A673 (cell line): ENCODE measurements around the gene ACSL1. TPM values are rescaled to one million over a fixed set of nuclear protein-coding genes. Genes with fewer than 3 reads are reported as not detected.

Experiments
- BruUV-seq: library from RNA; stranded (reverse); fragments of 400-500 nt; replicated peaks from 2 replicates; lab custom pipeline; 2021; lab: Mats Ljungman, UMichigan
- CTCF ChIA-PET: fragments of 300-600 bp; sonication (Branson Sonifier 250); formaldehyde crosslinking; loops from one replicate; lab custom pipeline; 2022; ENCODE audit warnings: antibody characterized with exemption; lab: Charles Lee
- POLR2A ChIA-PET: fragments of 300-600 bp; sonication (Branson Sonifier 250); formaldehyde crosslinking; loops from one replicate; lab custom pipeline; 2022; ENCODE audit warnings: antibody characterized with exemption; ENCODE audit not compliant: low non-redundant PET; lab: Charles Lee
- DNase-seq: peaks from one replicate; pipeline ENCODE4 v3.0.0-alpha.2; 2015; ENCODE audit warnings: low spot score
- H3K27ac ChIP-seq: fragments of 200-600 bp; sonication (generic); 2 replicates; pipeline ENCODE4 v1.5.1; 2016; ENCODE audit warnings: mixed run types, low read depth, mild to moderate bottlenecking, mixed read lengths, antibody characterized with exemption, low read length; ENCODE audit not compliant: poor library complexity, severe bottlenecking
- H3K27me3 ChIP-seq: fragments of 200-600 bp; sonication (generic); replicated peaks from 2 replicates; pipeline ENCODE4 v1.6.1; 2017; ENCODE audit warnings: mixed run types, low read depth, mild to moderate bottlenecking, mixed read lengths, antibody characterized with exemption, low read length; ENCODE audit not compliant: insufficient read depth, poor library complexity
- H3K36me3 ChIP-seq: fragments of 200-600 bp; sonication (generic); 2 replicates; pipeline ENCODE4 v1.6.1; 2016; ENCODE audit warnings: mixed run types, mild to moderate bottlenecking, mixed read lengths, antibody characterized with exemption, low read length; ENCODE audit not compliant: insufficient read depth, poor library complexity, severe bottlenecking
- H3K4me1 ChIP-seq: fragments of 200-600 bp; sonication (generic); 2 replicates; pipeline ENCODE4 v1.6.1; 2017; ENCODE audit warnings: mixed run types, mild to moderate bottlenecking, mixed read lengths, antibody characterized with exemption, low read length; ENCODE audit not compliant: insufficient read depth, poor library complexity, severe bottlenecking
- H3K4me3 ChIP-seq: fragments of 200-600 bp; sonication (generic); 2 replicates; pipeline ENCODE4 v1.5.1; 2016; ENCODE audit warnings: low read depth, mixed run types, mild to moderate bottlenecking, mixed read lengths, low read length; ENCODE audit not compliant: poor library complexity, severe bottlenecking
- H3K9me3 ChIP-seq: fragments of 200-600 bp; sonication (generic); 2 replicates; pipeline ENCODE4 v1.6.1; 2016; ENCODE audit warnings: mixed run types, low read depth, mild to moderate bottlenecking, mixed read lengths, antibody characterized with exemption, low read length; ENCODE audit not compliant: poor library complexity, severe bottlenecking
- EZH2 ChIP-seq: fragments of 200-600 bp; sonication (generic); IDR thresholded peaks from 2 replicates; pipeline ENCODE4 v1.6.1; 2017; ENCODE audit warnings: borderline replicate concordance, low read depth, mild to moderate bottlenecking, mixed read lengths, antibody characterized with exemption, low read length; ENCODE audit not compliant: poor library complexity, severe bottlenecking
- intact Hi-C: fragments of 100-400 bp; cut with micrococcal nuclease; formaldehyde crosslinking; loops from one replicate; pipeline ENCODE4 v1.10.0; 2022; ENCODE audit not compliant: unreplicated experiment
- total RNA-seq: library from RNA; stranded (reverse); gene quantifications from 2 replicates; pipeline ENCODE4 v1.2.3, GENCODE V29; 2021
- TF ChIP-seq, protein P1 (sequence below): fragments of 300-800, 200-600 bp; sonication (generic); conservative IDR thresholded peaks from 2 replicates; pipeline ENCODE4 v1.5.1; 2017; ENCODE audit warnings: low read depth, mild to moderate bottlenecking, antibody characterized with exemption, low read length, moderate library complexity, mixed read lengths

Gene ACSL1
- total RNA-seq, 1 experiment from 2014 or later: 5.2 TPM

GRCh38 chr4:184796906-184797305 is 28.9 kb downstream of the ACSL1 start:
- ChIA-PET POLR2A (no interaction called here), CTCF (no interaction called here)
- H3K36me3 ChIP-seq: no peaks in the 10 kb centered on the region
- intact Hi-C loops: no loop called here
- BruUV-seq: no TSS peak
- DNase-seq: no peak
- H3K4me3 ChIP-seq: no peak overlapping the region
- no peaks in the 10 kb centered on the region for H3K9me3 ChIP-seq
- no peaks in the 10 kb centered on the region for H3K27me3 ChIP-seq
- no peak overlapping the region for H3K27ac ChIP-seq
- H3K4me1 ChIP-seq: no peaks in the 10 kb centered on the region
- TF ChIP-seq, protein P1, sequence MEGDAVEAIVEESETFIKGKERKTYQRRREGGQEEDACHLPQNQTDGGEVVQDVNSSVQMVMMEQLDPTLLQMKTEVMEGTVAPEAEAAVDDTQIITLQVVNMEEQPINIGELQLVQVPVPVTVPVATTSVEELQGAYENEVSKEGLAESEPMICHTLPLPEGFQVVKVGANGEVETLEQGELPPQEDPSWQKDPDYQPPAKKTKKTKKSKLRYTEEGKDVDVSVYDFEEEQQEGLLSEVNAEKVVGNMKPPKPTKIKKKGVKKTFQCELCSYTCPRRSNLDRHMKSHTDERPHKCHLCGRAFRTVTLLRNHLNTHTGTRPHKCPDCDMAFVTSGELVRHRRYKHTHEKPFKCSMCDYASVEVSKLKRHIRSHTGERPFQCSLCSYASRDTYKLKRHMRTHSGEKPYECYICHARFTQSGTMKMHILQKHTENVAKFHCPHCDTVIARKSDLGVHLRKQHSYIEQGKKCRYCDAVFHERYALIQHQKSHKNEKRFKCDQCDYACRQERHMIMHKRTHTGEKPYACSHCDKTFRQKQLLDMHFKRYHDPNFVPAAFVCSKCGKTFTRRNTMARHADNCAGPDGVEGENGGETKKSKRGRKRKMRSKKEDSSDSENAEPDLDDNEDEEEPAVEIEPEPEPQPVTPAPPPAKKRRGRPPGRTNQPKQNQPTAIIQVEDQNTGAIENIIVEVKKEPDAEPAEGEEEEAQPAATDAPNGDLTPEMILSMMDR: no peak
- no peak for TF ChIP-seq EZH2

DNA sequence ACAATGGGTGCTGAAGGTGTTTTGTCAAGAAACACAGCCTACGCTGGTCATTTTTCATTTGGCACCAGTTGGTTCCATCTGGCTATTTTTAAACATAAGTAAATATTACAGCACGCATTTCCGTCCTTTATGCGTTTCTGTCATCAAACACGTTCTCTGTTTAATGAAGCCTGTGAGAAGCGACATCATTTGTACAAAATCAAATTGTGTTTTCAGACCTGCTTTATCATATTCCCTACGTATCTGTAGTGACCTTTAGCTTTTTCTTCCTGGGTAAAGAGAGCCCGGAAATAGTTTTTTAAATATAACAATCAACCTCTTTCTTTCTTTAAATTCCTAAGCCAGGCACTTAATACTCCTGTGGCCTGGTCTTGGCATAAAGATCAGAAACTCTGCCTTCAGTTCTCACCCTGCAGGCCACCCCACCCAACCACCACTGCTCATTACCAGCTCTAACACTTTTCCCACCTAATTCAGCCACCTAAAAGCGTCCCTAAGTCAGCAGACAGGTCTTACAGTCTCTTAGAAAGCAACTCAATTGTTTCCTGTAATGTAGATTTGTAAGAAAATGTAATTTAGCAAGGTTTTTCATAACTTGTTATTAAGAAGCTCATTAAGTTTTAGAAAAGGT is 30.4 kb downstream of the ACSL1 start:
- Histone ChIP-seq H3K27ac (no peak overlapping the region), H3K9me3 (no peaks in the 10 kb centered on the region), H3K36me3 (no peaks in the 10 kb centered on the region), H3K27me3 (no peaks in the 10 kb centered on the region), H3K4me3 (no peak overlapping the region), H3K4me1 (no peaks in the 10 kb centered on the region)
- ChIA-PET CTCF (no interaction called here), POLR2A (no interaction called here)
- no peak for DNase-seq
- TF ChIP-seq EZH2: no peak
- TF ChIP-seq, protein P1: no peak
- no TSS peak for BruUV-seq
- intact Hi-C loops: no loop called here

- no TSS peak for BruUV-seq
- ChIA-PET CTCF (no interaction called here), POLR2A (no interaction called here)
- intact Hi-C loops: no loop called here
- no peak overlapping the region for H3K4me3 ChIP-seq
- H3K9me3 ChIP-seq: no peaks in the 10 kb centered on the region
- no peak for DNase-seq
- no peak overlapping the region for H3K27ac ChIP-seq
- no peaks in the 10 kb centered on the region for H3K36me3 ChIP-seq
- H3K4me1 ChIP-seq: no peaks in the 10 kb centered on the region
- no peaks in the 10 kb centered on the region for H3K27me3 ChIP-seq
- TF ChIP-seq, protein P1: no peak
Measured at GRCh38 chr4:184794470-184794869, 31.3 kb downstream of the ACSL1 start.
